H1 (cell line): ENCODE results near the gene CEP250. TPM values are rescaled to one million over a fixed set of nuclear protein-coding genes. Genes with fewer than 3 reads are reported as not detected.

Experiments
- KDM1A ChIP-seq: fragments of 200-600, 300-600 bp; sonication (generic); IDR thresholded peaks from 2 replicates; pipeline ENCODE4 v1.7.1; 2016; ENCODE audit warnings: mild to moderate bottlenecking, low read length, borderline replicate concordance
- SIN3A ChIP-seq, 2 experiments: IDR thresholded peaks in 1 of 2; conservative IDR thresholded peaks in 1 of 2; 2 replicates each; pipeline ENCODE4 v1.6.1; 2011 to 2012; ENCODE audit warnings: low read length in 2 of 2, improper control_type of control experiment in 1 of 2, low read depth in 1 of 2, mild to moderate bottlenecking in 1 of 2
- polyA plus RNA-seq, 7 experiments: library from polyadenylated mRNA; depleted of rRNA in 3 of 7; stranded (reverse) in 5 of 7; unstranded in 2 of 7; fragments of >200 nt in 5 of 7; fragments of 200-250 nt in 2 of 7; gene quantifications; 1 replicate in 5 of 7; 2 replicates in 1 of 7; 4 replicates in 1 of 7; pipeline versions ENCODE4 v1.2.1 to v1.2.3, GENCODE V29; 2011 to 2013; ENCODE audit warnings: missing spikeins in 2 of 7, mixed read lengths in 2 of 7
- total RNA-seq: library from RNA; stranded (reverse); fragmentation: NEBNext Ultra II Directional; extraction: Animal tissue kit (Norgen Biotek cat#: 25700); gene quantifications from 2 replicates; pipeline ENCODE4 v1.2.1, GENCODE V29; 2021

CEP250 gene
- total and polyA plus RNA-seq, 2 of the 8 experiments (the other 6 are each of a cell fraction or from before 2014, with no cell fraction given): 2.6 to 33.7 TPM

DNA sequence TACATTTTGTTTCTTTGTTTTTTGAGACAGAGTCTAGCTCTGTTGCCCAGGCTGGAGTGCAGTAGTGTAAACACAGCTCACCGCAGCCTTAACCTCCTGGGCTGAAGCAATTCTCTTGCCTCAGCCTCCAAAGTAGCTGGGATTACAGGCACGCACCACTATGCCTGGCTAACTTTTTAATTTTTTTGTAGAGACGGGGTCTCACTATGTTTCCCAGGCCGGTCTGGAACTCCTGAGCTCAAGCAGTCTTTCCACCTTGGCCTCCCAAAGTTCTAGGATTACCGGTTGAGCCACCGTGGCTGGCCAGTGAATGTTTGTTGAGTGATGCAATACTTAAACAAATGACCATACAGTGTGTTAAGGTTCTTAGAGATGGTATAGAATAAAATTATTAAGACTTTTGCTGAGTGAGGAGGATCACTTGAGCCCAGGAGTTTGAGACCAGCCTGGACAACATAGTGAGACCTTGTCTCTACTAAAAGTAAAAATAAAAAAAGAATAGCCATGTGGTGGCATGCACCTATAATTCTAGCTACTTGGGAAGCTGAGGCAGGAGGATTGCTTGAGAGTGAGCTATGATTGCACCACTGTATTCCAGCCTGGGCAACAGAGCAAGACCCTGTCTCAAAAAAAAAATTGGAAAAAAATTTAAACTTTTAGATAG lies 13.4 kb downstream of the CEP250 start (continued):
- TF ChIP-seq KDM1A (no peak), SIN3A (conservative IDR thresholded peaks at IDR 0.05 in 1 of 2, IDR thresholded peaks at IDR 0.05 in 1 of 2; ENCODE audit: low read depth in 1 of 2, low read length in 2 of 2) (no peak)
